IPS-18a (cell line): ENCODE data around the gene FRY.
"Not testable (repeated sequence)": the region's sequence is repeated elsewhere in the genome, so short reads cannot be mapped to it uniquely, and the experiment has no call there.

Experiments
- H3K27ac ChIP-seq: one replicate; pipeline ENCODE4 v1.5.1; 2013; ENCODE audit warnings: low read length
- H3K27me3 ChIP-seq: one replicate; pipeline ENCODE4 v1.6.1; 2013; ENCODE audit warnings: mild to moderate bottlenecking, low read length; ENCODE audit not compliant: control insufficient read depth, insufficient read depth
- H3K36me3 ChIP-seq: one replicate; pipeline ENCODE4 v1.6.1; 2013; ENCODE audit warnings: low read depth, low read length; ENCODE audit not compliant: control insufficient read depth
- H3K4me1 ChIP-seq: one replicate; pipeline ENCODE4 v1.6.1; 2013; ENCODE audit warnings: low read depth, low read length; ENCODE audit not compliant: control insufficient read depth
- H3K4me3 ChIP-seq: one replicate; pipeline ENCODE4 v1.5.1; 2013; ENCODE audit warnings: low read length
- H3K9ac ChIP-seq: one replicate; pipeline ENCODE4 v1.6.1; 2013; ENCODE audit warnings: mild to moderate bottlenecking, low read length, moderate library complexity
- H3K9me3 ChIP-seq: one replicate; pipeline ENCODE4 v1.6.1; 2013; ENCODE audit warnings: low read depth, low read length; ENCODE audit not compliant: control insufficient read depth

Gene FRY

DNA sequence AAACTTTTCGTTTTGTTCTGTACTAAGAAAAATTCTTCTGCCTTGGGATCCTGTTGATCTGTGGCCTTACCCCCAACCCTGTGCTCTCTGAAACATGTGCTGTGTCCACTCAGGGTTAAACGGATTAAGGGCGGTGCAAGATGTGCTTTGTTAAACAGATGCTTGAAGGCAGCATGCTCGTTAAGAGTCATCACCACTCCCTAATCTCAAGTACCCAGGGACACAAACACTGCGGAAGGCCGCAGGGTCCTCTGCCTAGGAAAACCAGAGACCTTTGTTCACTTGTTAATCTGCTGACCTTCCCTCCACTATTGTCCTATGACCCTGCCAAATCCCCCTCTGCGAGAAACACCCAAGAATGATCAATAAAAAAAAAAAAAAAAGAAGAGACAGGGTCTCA, 30.8 kb upstream of the FRY start:
- H3K4me3 ChIP-seq, H3K36me3 ChIP-seq, H3K4me1 ChIP-seq, H3K9me3 ChIP-seq, H3K27me3 ChIP-seq, H3K27ac ChIP-seq, H3K9ac ChIP-seq: not testable (repeated sequence)

- H3K4me3 ChIP-seq = no peak overlapping the region
- no peaks in the 10 kb centered on the region for H3K36me3 ChIP-seq
- no peak overlapping the region for H3K27ac ChIP-seq
- no peaks in the 10 kb centered on the region for H3K9me3 ChIP-seq
- H3K4me1 ChIP-seq = no peaks in the 10 kb centered on the region
- H3K9ac ChIP-seq = no peak overlapping the region
- H3K27me3 ChIP-seq = no peaks in the 10 kb centered on the region
These were observed 30.3 kb upstream of the FRY start for GRCh38 chr13:32001154-32001768.

DNA sequence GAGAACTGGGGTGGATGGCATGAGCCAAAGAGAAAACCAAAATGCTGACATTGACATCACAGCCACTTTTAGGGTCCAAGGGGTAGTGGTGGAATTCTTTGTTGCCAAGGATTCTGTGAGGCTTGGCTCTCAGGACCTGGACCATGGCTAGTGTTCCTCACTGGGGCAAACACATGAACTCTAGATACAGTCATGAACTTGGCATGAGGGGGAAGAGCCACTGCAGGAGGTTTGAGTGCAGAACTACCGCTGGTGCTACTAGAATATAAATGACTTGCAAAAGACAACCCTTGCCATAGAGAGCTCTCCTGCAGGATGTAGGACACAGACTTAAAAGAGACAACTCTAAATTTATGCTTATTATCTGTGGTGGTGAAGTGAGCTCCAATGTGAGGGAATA, 29.8 kb upstream of the FRY start:
- Histone ChIP-seq H3K36me3 (no peaks in the 10 kb centered on the region), H3K27me3 (no peaks in the 10 kb centered on the region), H3K9me3 (no peaks in the 10 kb centered on the region), H3K4me1 (no peaks in the 10 kb centered on the region), H3K27ac (no peak overlapping the region), H3K4me3 (no peak overlapping the region), H3K9ac (no peak overlapping the region)

DNA sequence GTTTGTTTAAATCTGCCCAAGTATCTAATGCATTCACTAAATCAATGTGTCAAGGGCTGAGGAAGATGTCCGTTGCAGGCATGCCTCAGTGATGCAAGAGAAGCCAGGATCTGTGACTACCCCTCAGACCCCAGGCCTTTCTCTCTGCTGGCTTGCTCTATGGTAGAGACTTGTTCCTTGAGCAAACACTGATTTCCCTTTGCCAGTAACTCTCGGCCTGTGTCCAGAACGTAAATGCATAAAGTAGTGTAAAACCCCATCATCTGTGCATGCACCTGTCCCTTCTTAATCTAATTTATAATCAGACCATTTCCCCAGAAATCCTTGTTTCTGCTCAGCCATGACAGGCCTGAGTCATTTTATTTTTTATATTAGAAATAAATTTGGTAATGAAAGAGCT, 28.7 kb upstream of the FRY start:
- Histone ChIP-seq H3K36me3 (no peaks in the 10 kb centered on the region), H3K4me1 (no peaks in the 10 kb centered on the region), H3K4me3 (no peak overlapping the region), H3K9me3 (no peaks in the 10 kb centered on the region), H3K9ac (no peak overlapping the region), H3K27ac (no peak overlapping the region), H3K27me3 (no peaks in the 10 kb centered on the region)

DNA sequence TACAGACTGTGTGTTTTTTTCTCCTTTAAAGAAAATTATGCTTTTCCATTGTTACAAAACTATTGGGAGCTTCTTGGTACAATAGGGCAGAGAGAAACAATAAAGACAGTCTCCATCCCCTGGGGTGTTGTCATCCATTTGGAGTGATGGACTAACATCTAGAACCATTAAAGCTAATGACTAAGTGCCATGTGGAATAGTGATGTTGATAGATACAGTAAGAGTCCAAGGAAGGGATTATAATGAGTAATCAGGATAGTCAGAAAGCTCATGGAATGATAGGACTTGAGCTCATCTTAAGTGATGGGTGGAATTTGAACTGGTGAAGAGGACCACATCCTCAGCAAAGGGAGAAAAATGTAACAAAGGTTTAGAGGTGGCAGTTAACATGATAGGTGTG, 24.1 kb upstream of the FRY start:
- Histone ChIP-seq H3K4me3 (no peak overlapping the region), H3K27ac (no peak overlapping the region), H3K9ac (no peak overlapping the region), H3K36me3 (no peaks in the 10 kb centered on the region), H3K27me3 (no peaks in the 10 kb centered on the region), H3K9me3 (no peaks in the 10 kb centered on the region), H3K4me1 (peaks cover 10% of the 10 kb centered on the region)

DNA sequence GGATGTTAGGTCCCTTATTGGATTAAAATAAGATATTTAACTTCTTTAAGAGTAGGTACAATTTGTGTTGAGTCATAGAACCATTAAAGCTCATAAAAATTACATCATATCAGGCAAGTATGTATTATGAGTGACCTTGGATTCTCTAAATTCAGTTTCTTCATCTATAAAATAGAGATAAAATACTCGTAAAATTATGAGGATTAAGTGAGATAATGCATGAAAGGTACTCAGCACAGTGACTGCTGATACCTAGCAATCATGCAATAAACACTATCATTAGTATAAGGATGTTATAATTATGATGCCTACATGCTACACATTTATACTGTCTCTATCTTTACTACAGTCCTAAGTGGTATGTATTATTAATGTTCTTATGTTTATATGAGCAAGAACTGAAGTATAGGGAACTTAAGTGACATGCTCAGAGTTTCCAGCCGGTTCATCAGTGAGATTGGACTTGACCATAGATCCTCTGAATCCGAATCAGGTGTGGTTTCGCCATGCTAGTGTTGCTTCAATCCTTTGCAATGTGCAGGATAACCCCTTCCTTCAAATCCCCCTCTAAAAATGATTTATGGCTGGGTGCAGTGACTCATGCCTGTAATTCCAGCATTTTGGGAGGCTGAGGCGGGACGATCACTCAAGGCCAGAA, 22.9 kb upstream of the FRY start:
- H3K27me3 ChIP-seq = no peaks in the 10 kb centered on the region
- H3K9ac ChIP-seq = no peak overlapping the region
- H3K4me3 ChIP-seq = no peak overlapping the region
- peaks cover 10% of the 10 kb centered on the region for H3K4me1 ChIP-seq
- no peak overlapping the region for H3K27ac ChIP-seq
- no peaks in the 10 kb centered on the region for H3K9me3 ChIP-seq
- H3K36me3 ChIP-seq = no peaks in the 10 kb centered on the region

DNA sequence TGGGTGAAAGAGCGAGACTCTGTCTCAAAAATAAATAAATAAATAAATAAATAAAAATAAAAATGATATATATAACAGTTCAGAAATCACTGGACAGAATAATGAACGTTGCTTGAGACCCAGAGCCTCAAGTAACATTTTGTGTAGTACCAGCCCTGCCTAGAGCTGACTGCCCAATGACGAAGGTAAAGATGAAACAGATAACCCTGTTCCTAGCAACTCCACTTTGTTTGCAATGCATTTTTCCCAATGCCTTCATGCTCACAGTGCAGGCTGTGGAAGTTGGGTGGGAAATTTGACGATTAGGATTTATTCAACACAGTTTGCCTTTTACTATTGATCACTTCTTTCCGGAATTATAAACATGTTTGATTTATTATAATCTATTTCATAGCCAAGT, 22.2 kb upstream of the FRY start:
- Histone ChIP-seq H3K36me3 (no peaks in the 10 kb centered on the region), H3K9ac (no peak overlapping the region), H3K4me3 (no peak overlapping the region), H3K27ac (no peak overlapping the region), H3K4me1 (peaks cover 10% of the 10 kb centered on the region), H3K27me3 (no peaks in the 10 kb centered on the region), H3K9me3 (no peaks in the 10 kb centered on the region)

GRCh38 chr13:32010136-32010535, 21.4 kb upstream of the FRY start:
- H3K36me3 ChIP-seq = no peaks in the 10 kb centered on the region
- H3K27ac ChIP-seq = no peak overlapping the region
- no peaks in the 10 kb centered on the region for H3K9me3 ChIP-seq

DNA sequence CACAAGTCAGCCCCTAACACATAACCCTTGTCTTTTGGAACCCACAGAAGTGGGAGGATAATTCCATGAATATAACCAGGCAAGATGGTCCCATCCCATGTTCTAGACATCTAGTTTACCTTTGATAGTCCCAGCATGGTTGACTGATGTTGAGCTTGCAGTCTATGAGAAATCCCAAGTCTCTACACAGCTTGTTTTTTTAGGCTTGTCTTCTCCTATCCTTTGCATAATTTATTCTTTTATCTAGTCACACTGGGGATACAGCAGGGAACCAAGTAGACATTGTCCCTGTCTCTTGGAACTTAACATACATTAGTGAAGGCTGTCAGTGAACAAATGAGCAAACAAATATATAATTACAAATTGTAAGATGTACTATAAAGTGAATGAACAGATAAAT, 19.6 kb upstream of the FRY start:
- Histone ChIP-seq H3K36me3 (no peaks in the 10 kb centered on the region), H3K9me3 (no peaks in the 10 kb centered on the region), H3K4me3 (no peak overlapping the region), H3K9ac (no peak overlapping the region), H3K4me1 (peaks cover 10% of the 10 kb centered on the region), H3K27ac (no peak overlapping the region), H3K27me3 (no peaks in the 10 kb centered on the region)

More at GRCh38 chr13:32010136-32010535, 21.4 kb upstream of the FRY start:
- Histone ChIP-seq H3K4me1 (peaks cover 10% of the 10 kb centered on the region), H3K4me3 (no peak overlapping the region), H3K27me3 (no peaks in the 10 kb centered on the region), H3K9ac (no peak overlapping the region)

DNA sequence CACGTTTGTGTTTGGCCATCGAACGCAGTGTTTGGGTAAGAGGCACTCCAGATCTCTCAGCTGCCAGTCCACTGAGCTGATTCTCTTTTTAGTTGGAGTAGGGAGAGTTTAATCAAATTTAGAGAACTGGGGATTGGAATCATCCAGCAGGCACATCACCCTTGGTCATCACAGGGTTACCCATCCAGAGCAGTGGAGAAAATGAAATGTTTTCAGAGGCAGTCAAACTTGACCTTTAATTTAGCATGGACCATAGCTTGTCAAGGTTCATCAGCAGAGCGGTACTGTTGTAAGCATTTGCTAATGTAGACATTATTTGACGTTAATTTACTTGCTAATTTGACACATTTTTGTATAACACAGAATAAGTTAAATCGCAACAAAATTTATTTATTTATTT, 18.4 kb upstream of the FRY start:
- H3K9ac ChIP-seq = no peak overlapping the region

DNA sequence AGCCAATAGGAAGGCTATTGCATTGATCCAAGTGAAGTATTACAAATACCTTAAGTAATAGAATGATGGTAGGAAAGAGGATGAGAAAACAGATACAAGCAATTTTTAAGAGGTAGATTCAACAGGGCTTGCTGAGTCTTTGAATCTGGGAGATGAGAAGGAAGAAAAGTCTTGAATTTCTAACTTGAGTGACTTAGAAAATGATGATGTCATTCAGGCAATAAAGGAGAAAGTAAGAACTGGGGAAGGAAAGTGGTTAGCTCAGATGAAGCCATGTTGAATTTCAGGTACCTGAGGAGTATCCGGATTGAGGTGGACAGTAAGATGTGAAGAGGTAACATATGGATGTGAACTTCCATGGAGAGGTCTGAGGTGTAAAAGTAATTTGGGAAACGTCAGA, 15.5 kb upstream of the FRY start:
- Histone ChIP-seq H3K36me3 (no peaks in the 10 kb centered on the region), H3K4me3 (no peak overlapping the region), H3K9ac (no peak overlapping the region), H3K4me1 (peaks cover 4% of the 10 kb centered on the region), H3K9me3 (no peaks in the 10 kb centered on the region), H3K27me3 (no peaks in the 10 kb centered on the region), H3K27ac (no peak overlapping the region)

More for the DNA sequence above, 18.4 kb upstream of the FRY start:
- Histone ChIP-seq H3K27me3 (no peaks in the 10 kb centered on the region), H3K4me3 (no peak overlapping the region), H3K36me3 (no peaks in the 10 kb centered on the region), H3K27ac (no peak overlapping the region), H3K4me1 (peaks cover 10% of the 10 kb centered on the region), H3K9me3 (no peaks in the 10 kb centered on the region)

DNA sequence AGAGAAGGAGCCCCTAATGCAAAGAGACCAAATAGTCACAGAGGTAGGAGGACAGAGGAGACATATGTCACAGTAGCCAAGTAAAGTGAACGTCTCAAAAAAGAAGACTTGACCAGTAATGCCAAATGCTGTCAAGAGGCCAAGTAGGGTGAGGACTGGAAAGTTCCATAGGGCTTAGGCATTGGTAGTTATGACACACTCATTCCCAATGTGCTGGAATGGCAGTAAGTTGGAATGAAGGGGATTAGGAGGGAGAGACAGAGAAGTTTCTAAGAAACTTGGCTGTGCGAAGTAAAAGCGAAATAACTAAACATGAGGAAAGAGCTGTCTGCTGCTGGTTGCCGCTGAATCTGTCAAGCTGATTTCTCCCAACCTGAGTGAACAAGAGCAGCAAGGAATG, 14.9 kb upstream of the FRY start:
- H3K36me3 ChIP-seq = no peaks in the 10 kb centered on the region
- no peaks in the 10 kb centered on the region for H3K9me3 ChIP-seq
- peaks cover 4% of the 10 kb centered on the region for H3K4me1 ChIP-seq
- no peak overlapping the region for H3K27ac ChIP-seq
- no peaks in the 10 kb centered on the region for H3K27me3 ChIP-seq
- H3K4me3 ChIP-seq = no peak overlapping the region
- no peak overlapping the region for H3K9ac ChIP-seq
